Bronchial epithelial cell (primary cell): Measurements from ENCODE around the gene CCDC89. TPM values are rescaled to one million over a fixed set of nuclear protein-coding genes. Genes with fewer than 3 reads are reported as not detected.

Source experiments
- DNase-seq: peaks from one replicate; pipeline ENCODE4 v3.0.0-alpha.2; 2010; ENCODE audit warnings: low read depth
- FAIRE-seq: peaks from 2 replicates; lab custom pipeline; 2011; peaks lifted over from hg19 to GRCh38; lab: Jason Lieb, UNC
- H3K27me3 ChIP-seq: 2 replicates; pipeline ENCODE4 v1.5.1; 2011; ENCODE audit warnings: low read length; ENCODE audit not compliant: control insufficient read depth, insufficient read depth
- H3K36me3 ChIP-seq: 2 replicates; pipeline ENCODE4 v1.5.1; 2011; ENCODE audit warnings: low read length; ENCODE audit not compliant: control insufficient read depth, insufficient read depth
- H3K4me3 ChIP-seq: 2 replicates; pipeline ENCODE4 v1.5.1; 2011; ENCODE audit warnings: mild to moderate bottlenecking, low read depth, low read length, control low read depth
- total RNA-seq: library from RNA; depleted of rRNA; stranded (reverse); fragments of >200 nt; gene quantifications from 2 replicates; pipeline ENCODE4 v1.2.1, GENCODE V29; 2014
- TF ChIP-seq, protein P1 (sequence below): IDR thresholded peaks from 2 replicates; pipeline ENCODE4 v1.5.1; 2011; ENCODE audit warnings: mild to moderate bottlenecking, moderate library complexity, low read length, control low read depth, inconsistent platforms; ENCODE audit not compliant: insufficient read depth, severe bottlenecking

CCDC89 gene
- total RNA-seq, 1 donor from 2014 or later, result not detected

- FAIRE-seq, result no peak
- Histone ChIP-seq H3K27me3 (no peaks in the 10 kb centered on the region), H3K4me3 (no peak overlapping the region), H3K36me3 (no peaks in the 10 kb centered on the region)
- TF ChIP-seq, protein P1, sequence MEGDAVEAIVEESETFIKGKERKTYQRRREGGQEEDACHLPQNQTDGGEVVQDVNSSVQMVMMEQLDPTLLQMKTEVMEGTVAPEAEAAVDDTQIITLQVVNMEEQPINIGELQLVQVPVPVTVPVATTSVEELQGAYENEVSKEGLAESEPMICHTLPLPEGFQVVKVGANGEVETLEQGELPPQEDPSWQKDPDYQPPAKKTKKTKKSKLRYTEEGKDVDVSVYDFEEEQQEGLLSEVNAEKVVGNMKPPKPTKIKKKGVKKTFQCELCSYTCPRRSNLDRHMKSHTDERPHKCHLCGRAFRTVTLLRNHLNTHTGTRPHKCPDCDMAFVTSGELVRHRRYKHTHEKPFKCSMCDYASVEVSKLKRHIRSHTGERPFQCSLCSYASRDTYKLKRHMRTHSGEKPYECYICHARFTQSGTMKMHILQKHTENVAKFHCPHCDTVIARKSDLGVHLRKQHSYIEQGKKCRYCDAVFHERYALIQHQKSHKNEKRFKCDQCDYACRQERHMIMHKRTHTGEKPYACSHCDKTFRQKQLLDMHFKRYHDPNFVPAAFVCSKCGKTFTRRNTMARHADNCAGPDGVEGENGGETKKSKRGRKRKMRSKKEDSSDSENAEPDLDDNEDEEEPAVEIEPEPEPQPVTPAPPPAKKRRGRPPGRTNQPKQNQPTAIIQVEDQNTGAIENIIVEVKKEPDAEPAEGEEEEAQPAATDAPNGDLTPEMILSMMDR, result no peak
- DNase-seq, result no peak
Measured at GRCh38 chr11:85699957-85700741, 14.2 kb upstream of the CCDC89 start.

- no peak overlapping the region for H3K4me3 ChIP-seq
- no peaks in the 10 kb centered on the region for H3K27me3 ChIP-seq
- TF ChIP-seq, protein P1, result no peak
- FAIRE-seq, result no peak
- peak; percentile 49 for DNase-seq
- no peaks in the 10 kb centered on the region for H3K36me3 ChIP-seq
Measured at GRCh38 chr11:85698195-85698594, 12.2 kb upstream of the CCDC89 start.

- Histone ChIP-seq H3K4me3 (no peak overlapping the region), H3K27me3 (no peaks in the 10 kb centered on the region), H3K36me3 (no peaks in the 10 kb centered on the region)
- FAIRE-seq (no peak), DNase-seq (no peak)
- TF ChIP-seq, protein P1, result no peak
Measured at GRCh38 chr11:85697747-85698146, 11.8 kb upstream of the CCDC89 start.

DNA sequence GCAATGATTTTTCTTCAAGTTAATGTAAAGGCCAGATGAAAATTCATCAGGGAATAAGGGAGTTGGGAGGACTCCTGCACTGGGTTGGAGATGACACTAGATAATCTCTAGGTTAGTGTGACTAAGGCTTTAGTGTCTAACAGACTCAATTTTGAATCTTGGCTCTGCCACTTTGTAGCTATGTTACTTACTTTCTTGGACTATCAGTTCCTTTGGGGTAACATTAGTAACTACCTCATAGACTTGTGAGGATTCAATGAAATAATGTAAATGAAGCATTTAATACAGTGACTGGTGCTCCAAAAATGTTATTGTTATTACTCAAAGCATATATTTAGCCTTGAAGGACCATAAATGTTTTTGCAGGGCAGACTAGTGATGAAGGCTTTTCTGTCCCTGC is 9.6 kb upstream of the CCDC89 start:
- DNase-seq (no peak), FAIRE-seq (no peak)
- Histone ChIP-seq H3K27me3 (no peaks in the 10 kb centered on the region), H3K36me3 (no peaks in the 10 kb centered on the region), H3K4me3 (no peak overlapping the region)
- TF ChIP-seq, protein P1, result no peak

- H3K27me3 ChIP-seq, result no peaks in the 10 kb centered on the region
- TF ChIP-seq, protein P1, result peak; percentile 33
- DNase-seq (peak; percentile 49), FAIRE-seq (no peak)
- no peak overlapping the region for H3K4me3 ChIP-seq
- no peaks in the 10 kb centered on the region for H3K36me3 ChIP-seq
Measured at GRCh38 chr11:85694385-85694980, 8.5 kb upstream of the CCDC89 start.
